GM12875 (cell line): ENCODE results near the gene APOC4.
"Not testable (repeated sequence)": the region's sequence is repeated elsewhere in the genome, so short reads cannot be mapped to it uniquely, and the experiment has no call there.

ENCODE experiments used
- H3K4me3 ChIP-seq: one replicate; pipeline ENCODE4 v1.5.1; 2011; ENCODE audit warnings: low read depth, low read length, control low read depth
- CTCF ChIP-seq: IDR thresholded peaks from 2 replicates; pipeline ENCODE4 v1.5.1; 2011; ENCODE audit warnings: low read depth, mild to moderate bottlenecking, control low read depth, inconsistent platforms, low read length, moderate library complexity, borderline replicate concordance; ENCODE audit not compliant: insufficient read depth

The APOC4 gene

DNA sequence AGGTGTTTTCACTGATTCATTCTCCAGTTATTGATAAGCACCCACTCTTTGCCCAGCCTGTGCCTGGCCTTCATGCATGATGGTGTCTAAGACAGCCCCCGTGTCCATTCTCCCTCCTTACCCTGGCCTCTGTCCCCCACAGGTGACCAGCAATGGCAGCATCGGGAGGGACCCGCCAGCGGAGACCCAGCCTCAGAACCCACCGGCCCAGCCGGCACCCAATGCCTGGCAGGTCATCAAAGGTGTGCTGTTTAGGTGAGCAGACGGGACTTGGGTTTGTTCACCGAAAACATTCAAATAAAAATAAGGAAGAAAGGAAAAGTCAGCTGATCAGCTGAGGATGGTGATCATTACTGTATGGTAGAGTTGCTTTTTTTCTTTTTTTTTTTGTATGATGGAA lies 19.8 kb downstream of the APOC4 start:
- no peak for TF ChIP-seq CTCF
- no peak overlapping the region for H3K4me3 ChIP-seq

DNA sequence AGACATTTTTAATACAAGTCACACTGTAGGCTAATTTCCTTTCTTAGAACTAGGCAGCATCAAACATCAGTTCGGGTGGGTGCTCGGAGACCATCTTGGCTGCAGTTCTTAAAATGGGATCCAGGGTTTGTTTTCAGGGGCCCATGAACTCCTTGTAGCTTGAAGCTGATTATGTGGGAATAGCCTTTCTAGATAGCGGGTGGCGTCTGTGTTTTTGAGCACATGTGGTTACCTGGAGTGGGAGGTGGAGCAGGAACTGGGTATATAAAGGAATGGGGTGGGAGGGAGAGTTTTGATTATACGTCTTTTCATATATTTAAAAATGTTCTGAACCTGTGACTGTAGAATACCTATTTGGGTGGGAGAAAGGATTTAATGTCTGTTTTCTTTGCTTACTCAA lies 26.1 kb downstream of the APOC4 start:
- no peak overlapping the region for H3K4me3 ChIP-seq
- no peak for TF ChIP-seq CTCF

GRCh38 chr19:44968670-44969069 lies 26.6 kb downstream of the APOC4 start:
- TF ChIP-seq CTCF: no peak
- no peak overlapping the region for H3K4me3 ChIP-seq

GRCh38 chr19:44969437-44969836 lies 27.4 kb downstream of the APOC4 start:
- H3K4me3 ChIP-seq: no peak overlapping the region
- no peak for TF ChIP-seq CTCF

GRCh38 chr19:44971451-44971850 lies 29.4 kb downstream of the APOC4 start:
- not testable (repeated sequence) for H3K4me3 ChIP-seq

DNA sequence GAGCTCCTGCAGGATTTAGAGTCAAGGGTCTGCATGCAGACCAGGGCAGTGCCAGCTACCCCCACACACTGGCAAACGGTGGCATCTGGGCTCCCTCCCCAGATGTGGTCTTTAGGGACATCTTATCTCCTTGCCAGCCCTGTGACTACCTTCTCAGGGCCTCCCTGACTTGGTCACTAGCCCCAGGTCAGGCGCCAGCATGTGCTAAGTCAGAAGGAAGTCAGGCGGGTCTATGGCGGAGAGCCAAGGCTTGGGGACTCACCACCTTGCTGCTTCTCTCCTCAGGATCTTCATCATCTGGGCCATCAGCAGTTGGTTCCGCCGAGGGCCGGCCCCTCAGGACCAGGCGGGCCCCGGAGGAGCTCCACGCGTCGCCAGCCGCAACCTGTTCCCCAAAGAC lies 30.8 kb downstream of the APOC4 start:
- H3K4me3 ChIP-seq: no peak overlapping the region
- TF ChIP-seq CTCF: no peak

GRCh38 chr19:44973982-44974735 lies 32.1 kb downstream of the APOC4 start:
- TF ChIP-seq CTCF: no peak

More at GRCh38 chr19:44973982-44974735, 32.1 kb downstream of the APOC4 start:
- no peak overlapping the region for H3K4me3 ChIP-seq
